Ammon's horn (tissue), 1 donor: Measurements from ENCODE around the gene OCRL.

Experiments
- DNase-seq: peaks from one replicate; pipeline ENCODE4 v3.0.0-alpha.2; 2016; ENCODE audit warnings: low spot score

OCRL gene

DNA sequence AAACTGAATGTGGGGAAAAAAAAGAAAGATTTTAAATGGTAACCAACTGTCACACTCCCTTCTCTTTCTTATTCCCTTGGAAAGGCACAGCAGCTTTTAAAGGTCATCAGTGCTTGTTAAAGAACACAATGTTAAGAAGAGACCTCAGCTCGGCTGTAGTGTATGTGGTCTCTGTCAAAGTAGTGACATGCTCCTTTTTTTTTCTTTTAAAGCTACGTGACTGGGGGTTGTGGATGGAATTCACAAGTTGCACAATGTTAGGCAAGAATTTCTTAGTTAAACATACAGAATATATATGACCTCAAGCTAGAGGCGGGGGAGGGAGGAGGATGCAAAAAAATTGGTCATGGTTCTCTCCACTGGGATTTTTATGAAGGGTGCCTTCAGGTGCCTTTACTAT, 45.6 kb downstream of the OCRL start:
- no peak for DNase-seq

DNA sequence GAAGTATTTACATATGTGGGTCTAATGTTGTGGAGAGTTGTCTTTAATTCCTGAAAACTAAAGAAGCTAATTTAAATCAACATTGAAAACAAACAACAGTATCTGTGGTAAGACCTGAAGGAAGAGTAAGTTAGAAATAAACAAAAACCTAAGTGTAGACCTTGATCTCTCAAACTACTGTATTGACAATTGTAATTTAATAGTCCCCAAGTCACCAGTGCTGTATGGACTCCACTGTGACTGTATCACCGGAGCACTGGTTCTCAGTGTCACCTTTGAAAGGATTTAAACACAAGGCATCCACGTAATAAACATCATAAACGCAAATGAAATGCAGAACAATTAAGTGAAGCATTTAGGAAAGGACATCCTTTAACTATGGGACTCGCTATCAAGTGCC, 46.4 kb downstream of the OCRL start:
- DNase-seq: no peak

DNA sequence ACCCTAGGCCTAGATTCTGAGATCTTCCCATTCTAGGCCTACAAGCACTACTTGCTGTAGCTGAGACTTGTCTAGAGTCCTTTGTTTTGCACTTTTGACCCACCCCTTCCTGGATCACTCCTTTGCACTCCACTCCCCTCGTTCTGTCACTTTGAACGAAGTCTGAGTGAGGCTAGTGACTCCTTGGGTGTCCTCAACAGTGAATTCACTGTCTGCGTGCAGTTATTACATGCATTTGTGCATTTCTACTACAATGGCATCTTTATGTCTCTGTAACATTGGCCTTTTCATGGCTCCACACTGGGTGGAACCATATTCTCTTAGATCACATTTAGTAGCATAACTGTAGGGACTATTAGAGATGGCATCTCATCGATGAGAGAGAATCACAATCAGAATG, 50.5 kb downstream of the OCRL start:
- no peak for DNase-seq

DNA sequence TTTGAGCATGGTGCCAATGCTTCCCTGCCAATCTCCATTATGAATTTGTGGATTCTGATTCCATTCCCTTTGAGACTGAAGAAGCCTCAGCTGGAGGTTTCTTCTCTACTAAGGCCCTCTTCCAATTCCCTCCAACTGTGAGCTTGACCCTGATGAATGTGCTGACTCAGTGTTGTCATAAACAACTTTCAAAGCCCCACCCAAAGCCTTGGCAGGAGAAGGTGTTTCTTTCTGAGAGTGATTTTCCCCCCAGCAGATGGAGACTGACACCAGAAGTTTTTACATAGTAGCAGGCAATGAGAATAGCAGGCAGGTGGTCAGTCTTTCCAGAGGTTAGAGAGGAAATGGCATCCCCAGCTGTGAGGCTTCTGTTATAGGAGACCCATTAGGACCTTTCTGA, 53.1 kb downstream of the OCRL start:
- no peak for DNase-seq

DNA sequence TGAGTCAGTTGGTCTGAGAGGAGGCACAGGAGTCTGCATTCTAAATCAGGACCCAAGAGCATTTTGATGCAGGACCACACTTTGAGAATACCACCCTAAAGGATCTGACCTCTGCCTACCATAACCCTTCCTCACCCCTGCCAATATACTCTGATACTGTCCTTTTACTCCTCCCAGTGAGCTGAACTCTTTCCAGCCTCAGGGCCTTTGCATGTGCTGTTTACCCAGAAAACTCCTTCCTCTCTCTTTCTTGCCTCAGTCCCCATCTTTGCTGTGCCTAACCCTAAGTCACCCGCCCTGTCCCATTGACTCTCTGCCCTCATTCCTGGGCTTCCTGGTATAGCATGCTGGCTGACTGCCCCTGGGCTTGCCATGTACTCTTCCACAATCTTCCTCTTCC, 54.7 kb downstream of the OCRL start:
- DNase-seq: no peak

DNA sequence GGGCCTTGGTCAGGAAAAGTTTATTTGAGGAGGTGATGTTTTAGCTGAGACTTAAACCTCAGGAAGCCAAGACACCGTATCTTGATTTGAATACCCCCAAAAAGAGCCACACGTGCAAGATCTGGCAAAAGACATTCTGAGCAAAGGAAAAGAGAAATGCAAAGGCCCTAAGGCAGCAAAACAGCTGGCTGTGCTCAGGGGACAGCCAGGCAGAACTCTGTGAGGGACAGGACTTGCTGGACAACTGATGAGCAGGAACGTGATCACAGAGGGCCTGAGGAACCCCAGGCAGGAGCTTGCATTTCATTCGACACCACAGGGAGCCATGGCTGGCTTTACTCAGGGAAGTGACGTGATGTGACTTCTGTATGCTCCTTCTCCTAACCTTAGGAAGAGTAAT, 56.0 kb downstream of the OCRL start:
- DNase-seq: no peak

DNA sequence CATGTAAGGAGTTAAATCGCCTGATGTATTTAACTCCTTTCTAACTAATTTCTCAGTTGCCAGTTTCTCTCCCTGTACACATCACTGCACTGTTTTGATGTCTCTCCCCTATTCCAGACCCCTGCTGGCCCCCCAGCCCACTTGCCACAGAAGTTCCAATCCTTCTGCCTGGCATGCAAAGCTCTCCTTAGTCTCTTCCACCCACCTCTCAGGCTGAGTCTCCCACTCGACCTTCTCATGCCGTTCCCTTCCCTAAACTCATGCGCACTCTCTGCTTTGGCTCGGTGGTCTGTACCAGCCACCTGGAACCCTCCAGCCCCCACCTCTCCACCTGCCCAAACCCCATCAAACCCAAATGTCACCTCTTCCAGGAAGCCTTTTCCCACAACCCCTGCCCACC, 57.8 kb downstream of the OCRL start:
- no peak for DNase-seq

DNA sequence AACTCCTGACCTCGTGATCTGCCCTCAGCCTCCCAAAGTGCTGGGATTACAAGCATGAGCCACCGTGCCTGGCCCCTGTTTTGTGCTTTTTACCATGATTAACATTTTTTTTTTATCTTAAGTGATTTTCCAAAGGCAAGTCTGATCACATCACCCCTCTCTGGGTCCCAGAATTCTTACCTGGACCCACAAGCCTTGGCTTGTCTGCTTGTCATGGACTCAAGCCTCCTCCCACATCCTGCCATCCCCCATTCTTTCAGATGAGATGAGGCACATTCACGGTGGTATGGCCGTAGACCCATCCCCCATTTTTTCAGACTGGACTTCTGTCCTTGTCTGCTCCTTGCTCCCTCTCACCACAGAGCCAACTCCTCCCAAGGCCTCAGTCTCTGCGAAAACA, 59.4 kb downstream of the OCRL start:
- no peak for DNase-seq

DNA sequence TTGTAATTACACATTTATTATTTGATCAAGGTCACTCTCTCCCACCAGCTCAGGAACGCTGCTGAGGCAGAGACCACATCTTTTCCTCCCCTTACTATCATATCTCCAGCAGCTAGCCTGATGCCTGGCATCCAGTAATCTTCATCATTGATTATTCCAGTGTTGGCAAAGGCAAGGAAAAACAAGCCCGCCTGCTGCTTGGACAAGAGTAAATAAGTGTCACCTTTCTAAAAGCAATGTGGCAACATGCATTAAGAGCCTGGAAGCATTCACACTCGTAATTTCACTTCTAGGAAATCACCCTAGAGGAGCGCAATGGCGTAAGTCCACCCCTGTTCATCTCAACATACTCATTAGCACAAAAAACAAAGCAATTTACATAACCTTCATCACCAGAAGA, 59.9 kb downstream of the OCRL start:
- DNase-seq: no peak

DNA sequence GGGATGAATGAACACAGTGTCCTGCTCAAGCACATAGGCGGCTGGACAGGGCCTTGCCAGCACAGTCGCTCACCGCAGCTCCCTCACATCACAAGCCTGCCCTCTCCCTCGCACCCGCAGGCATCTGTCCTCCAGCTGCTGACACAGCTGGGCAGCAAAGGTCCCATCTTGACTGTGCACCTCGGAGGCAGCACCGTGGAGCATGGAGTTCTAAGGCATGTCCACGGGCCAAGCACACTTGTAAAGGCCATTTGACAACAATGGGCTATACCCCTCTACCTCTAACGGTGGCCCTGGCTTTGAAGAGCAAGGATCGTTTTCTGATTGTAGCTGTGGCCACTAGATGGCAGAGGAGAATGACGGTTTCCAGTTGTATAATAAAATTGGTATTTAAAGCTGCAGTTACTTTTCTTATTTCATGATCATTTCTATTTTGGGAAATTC, 60.9 kb downstream of the OCRL start:
- peak; percentile 72 for DNase-seq

DNA sequence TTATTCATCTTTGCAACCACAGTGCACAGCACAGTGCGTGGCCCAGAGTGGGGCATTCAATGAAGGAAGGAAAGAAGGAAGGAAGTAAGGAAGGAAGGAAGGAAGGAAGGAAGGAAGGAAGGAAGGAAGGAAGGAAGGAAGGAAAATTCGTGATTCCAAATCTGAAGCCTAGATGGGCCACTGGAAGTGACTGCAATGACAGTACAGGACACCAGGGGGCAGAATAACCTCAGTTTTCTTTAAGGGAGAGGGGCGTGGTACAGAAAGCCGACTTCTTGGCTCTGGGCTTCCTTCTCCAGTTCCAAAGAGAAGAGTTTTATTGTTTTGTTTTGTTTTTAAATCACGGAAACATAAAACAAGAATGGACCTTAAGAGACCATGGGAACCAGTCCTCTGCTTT, 66.9 kb downstream of the OCRL start:
- DNase-seq: peak; percentile 65

DNA sequence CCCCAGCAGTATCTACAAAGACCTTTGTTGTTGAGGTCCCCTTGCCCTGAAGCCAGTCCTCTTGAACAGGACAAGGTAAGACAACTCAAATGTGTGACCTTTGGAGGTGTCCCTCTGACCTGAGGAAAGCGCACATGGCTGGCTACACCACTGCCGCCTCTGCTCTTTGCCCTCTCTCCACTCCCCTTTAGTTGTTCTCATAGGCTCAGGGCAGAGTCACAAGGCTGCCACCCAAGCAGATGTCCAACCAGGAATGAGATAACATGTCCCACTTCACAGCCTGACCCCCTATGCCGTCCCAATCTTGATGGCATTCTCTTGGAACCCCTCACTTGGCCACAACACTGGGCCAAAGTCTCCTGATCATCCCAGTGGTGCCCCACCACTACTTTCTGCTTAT, 68.4 kb downstream of the OCRL start:
- DNase-seq: no peak

DNA sequence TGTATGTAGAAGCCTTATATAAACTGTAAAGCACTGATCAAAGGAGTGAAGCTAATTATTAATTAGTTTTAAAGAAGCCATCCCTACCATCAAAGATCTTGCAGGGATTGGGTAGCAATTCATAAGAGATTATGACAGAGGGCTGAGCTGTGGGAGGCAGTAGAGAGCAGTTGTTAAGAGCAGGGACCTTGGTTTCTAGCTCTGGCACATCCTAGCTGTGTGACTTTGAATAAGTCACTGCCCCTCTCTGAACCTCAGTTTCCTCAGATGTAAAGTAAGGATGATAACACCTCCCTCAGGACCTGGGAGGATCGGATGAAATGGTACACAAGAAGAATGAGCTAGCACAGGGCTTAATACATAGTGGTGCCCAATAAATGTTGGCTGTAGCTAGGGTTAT, 69.3 kb downstream of the OCRL start:
- no peak for DNase-seq

DNA sequence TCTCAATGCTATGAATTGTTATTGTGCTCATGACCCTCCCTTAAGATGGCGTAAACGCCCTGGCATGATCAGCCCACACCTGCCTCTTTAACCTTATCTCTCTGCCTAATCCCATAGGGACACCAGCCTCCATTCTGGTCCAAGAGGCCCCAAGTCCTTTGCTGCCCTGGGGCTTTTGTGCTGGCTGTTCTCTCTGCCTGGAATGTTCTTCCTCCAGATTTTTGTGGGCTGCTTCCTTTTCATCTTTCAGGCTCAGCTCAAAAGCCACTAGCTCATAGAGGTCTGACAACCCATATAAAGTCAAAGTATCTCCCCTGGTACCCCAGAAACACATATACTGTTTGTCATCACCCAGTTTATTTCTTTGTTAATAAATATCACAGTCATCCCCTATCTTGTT, 72.3 kb downstream of the OCRL start:
- no peak for DNase-seq

DNA sequence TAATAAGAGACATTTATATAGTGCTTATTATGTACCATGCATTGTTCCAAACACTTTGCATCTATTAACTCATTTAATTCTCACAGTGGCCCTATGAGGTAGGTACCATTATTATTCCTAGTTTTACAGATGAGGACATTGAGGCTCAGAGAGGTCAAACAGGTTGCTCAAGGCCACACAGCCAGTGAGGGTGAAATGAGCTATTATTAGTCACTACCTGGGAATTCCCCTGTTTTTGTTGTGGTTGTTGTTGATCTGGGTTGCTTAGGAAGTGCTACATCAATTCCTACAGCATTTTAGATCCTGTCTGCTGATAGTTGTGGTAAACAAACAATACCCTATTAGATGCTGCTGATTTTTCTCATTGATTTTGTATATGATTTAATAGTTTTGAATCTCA, 73.5 kb downstream of the OCRL start:
- DNase-seq: no peak

DNA sequence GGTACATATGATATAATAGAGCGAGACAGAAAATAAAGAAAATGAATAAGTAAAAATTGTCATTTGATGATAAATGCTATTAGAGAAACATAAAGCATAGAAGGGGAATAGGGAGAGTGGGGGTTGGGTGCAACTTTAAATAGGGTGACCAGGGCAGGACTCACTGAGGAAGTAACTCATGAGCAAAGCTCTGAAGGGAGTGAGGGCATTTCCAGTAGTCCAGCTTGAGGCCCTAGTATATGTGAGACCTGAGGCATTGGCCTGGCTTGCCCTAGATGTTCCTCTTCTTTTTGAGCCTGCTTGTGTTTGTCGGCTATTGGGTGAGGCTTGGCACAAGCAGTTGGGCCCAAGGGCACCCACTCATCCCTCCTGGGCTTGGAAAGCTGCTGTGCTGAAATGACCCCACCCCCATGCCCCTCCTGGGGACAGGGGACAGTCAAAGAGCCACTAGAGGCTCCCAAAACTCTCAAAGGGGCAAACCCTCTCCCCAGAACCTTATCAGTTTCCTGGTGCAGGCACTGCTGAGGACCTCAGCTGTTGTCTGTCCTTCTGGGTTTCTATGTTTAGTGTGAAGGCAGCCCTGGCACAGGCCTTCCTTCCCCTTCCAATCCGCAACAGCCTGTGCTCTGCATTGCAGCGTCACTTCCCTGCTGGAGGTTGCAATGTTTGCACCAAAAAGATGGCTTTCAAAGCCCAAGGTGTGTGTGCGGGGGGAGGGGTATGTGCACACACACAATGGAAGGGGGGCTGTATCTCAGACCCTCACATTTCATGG, 74.6 kb downstream of the OCRL start:
- DNase-seq: no peak

DNA sequence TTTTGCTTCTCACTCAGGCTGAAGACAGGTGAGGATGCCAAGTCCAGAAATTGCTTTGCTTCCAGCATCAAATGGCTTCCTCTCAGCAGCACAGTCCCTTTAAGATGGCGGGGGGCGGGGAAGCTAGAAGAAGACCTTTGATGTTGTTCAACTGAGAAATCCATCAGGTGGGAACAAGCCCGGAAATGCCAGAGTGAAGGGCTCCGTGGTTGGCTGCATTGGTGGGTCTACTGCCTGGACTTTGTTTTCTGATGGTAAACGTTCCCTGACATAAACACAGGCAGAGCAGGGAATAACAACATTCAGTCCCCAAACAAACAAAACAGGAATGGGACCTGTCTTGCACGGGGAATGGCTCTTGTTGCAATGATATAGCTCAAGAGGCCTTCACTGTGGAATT, 77.4 kb downstream of the OCRL start:
- no peak for DNase-seq

DNA sequence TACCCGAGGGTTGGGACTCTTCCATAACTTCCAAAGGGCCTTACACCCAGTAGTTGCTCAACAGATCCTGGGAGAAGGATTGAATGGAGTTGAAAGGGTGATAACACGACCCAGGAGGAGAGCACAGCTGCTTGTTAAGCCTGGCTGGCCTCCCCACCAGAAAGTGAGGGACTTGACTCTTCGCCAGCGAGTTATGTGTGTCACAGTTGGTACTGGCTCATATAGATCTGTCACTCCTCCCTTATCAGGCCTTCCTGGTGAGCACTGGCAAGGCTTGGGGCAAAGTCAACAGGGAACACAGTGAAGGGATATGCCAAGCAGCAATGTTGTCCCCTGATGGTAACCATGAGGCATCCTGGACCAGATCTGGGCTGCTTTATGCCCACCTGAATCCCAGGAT, 78.9 kb downstream of the OCRL start:
- DNase-seq: no peak

DNA sequence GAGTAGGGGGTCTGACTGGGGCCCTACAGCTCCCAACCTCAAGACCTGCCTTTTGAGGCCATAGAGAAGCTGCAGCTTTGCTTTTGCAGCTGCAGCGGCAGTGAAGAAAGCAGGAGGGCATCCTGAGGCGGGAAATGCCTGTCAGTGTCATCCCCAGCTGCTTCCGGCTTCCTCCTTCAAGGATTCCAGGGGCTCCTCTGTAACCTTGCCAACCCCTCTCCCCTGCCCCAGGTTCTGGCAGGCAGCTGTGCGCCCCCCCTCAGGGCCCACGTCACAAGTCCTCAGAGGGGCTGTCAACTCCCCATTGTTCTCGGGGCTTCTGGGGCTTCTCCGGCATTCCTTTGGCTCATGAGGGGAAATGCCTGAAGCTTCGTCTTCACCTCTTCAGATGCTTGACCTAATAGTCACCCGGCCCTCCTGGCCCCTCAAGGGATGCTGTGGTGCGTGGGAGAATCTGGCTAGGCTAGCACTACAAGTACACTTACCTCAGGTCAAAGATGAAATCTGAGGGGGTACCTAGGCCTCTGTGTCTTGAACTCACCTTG, 82.8 kb downstream of the OCRL start:
- no peak for DNase-seq

DNA sequence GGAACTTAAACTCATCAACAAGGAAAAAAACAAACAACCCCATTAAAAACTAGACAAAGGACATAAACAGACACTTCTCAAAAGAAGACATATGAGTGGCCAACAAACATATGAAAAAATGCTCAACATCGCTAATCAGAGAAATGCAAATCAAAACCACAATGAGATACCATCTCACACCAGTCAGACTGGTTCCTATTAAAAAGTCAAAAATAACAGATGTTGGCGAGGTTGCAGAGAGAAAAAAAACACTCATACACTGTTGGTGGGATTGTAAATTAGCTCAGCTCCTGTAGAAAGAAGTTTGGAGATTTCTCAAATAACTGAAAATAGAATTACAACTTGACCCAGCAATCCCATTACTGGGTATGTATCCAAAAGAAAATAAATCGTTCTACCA, 86.0 kb downstream of the OCRL start:
- no peak for DNase-seq

DNA sequence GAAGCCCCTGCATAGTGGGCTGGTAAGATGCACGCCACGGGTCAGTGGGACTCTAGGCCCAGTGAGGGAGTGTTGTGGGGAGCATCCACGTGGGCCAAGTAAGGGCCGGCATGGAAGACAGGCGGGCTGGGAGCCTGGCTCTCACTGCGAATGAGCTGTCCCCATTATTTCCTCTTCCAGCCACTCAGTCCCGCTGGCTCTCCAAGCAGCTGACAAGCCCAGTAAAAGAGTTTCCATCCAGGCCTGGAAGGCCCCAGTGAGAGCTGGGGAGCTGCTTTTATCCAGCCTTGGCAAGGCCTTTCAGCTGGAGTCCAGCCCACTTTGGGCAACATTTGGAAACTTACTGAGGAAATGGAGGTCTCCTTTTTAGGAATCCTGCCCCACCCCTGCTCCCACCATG, 89.8 kb downstream of the OCRL start:
- DNase-seq: peak; percentile 40

DNA sequence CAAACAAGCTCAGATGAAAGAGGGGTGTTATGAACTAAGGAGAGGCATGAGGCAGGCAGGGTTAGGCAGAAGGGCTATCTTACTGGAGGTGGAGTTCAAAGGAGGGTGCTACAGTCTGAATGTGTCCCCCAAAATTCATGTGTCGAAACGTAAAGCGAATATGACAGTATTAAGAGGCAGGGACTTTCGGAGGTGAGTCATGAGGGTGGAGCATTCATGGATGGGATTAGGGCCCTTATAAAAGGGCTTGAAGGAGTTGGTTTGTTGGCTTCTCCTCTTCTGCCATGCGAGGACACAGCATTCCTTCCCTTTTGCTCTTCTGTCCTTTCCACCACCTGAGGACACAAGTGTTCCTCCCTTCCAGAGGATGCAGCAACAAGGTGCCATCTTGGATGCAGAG, 91.8 kb downstream of the OCRL start:
- DNase-seq: no peak

DNA sequence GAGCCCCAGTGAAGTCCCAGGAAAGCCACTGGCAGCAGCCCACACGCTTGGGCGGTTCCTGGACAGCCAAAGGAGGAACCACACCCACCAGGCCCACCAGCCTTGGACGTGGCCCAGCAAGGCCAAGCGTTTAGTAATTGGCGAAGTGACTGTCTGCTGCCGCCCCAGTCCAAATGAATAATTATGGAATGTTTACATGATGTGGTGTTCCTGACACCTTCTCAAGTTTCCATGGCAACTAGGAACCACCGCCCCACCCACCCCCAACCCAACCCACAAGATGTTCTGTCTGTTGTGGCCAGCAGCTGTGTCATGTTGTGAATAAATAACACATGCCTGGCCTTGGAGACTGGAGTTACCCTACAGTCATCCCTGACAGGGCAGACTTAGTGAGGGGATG, 92.4 kb downstream of the OCRL start:
- no peak for DNase-seq

DNA sequence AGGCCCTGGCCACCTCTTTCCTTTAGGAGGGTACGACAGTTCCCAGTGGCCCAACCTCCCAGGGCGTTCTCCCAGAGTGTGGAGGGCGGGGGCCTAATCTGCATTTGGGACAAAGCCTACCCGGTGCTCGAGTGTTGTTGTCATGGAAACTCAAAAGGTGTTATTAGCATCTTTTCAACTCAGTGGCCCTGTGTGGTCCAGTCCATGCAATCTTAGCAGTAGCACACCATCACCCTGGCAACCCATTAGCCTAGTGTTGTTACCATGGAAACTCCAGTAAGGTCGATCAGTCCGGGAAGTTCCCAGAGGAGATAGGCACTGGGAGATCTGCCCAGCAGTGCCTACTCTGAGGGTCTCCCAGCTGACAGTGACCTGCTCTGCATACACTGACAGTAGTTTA, 94.5 kb downstream of the OCRL start:
- peak; percentile 66 for DNase-seq
